Adrenal gland (tissue), 5 donors: ENCODE results near the gene LRRC4C.

Experiments
- CTCF ChIP-seq, 6 experiments: fragments of 450-650 bp in 4 of 6; fragments of 200-600 bp in 2 of 6; sonication (generic) in 1 of 6; IDR thresholded peaks; 1 replicate in 5 of 6; 2 replicates in 1 of 6; pipeline versions ENCODE4 v1.5.1 to v1.8.0; 2016 to 2021; ENCODE audit warnings: antibody characterized with exemption in 6 of 6, mild to moderate bottlenecking in 2 of 6, moderate library complexity in 1 of 6
- POLR2A ChIP-seq, 2 donors: fragments of 450-650 bp; IDR thresholded peaks; one replicate each; pipeline ENCODE4 v1.6.1; 2017; ENCODE audit warnings: antibody characterized with exemption in 2 of 2, mild to moderate bottlenecking in 2 of 2, moderate library complexity in 1 of 2
- donor health status: DM: no; HTN: no; CAD: no.

DNA sequence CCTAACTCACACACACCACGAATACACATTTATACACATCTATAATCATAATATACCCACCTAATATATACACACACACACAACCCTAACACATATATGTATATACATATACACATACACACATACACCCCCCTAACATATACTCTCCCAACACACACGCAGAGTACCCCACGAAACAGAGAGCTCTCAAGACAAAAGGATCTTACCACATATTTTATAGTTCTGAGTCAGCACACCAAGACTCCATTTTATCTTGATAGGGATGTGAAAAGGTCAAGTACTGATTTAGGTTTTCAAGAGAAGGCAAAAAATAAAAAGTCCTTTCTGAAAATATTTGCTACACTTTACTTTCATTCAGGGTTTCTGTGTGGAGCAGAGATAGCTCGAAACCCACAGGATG lies 1207.2 kb downstream of the LRRC4C start:
- TF ChIP-seq CTCF (IDR thresholded peaks at IDR 0.05): no peak
- TF ChIP-seq POLR2A (IDR thresholded peaks at IDR 0.05): no peak
